ENCODE data around the gene USP31.
"Not testable (repeated sequence)": the region's sequence is repeated elsewhere in the genome, so short reads cannot be mapped to it uniquely, and the experiment has no call there.

The USP31 gene

GRCh38 chr16:23156946-23157460 is 7.8 kb upstream of the USP31 start:
- no peak for DNase-seq (ENCODE audit: low read depth in 1 of 2, low spot score in 1 of 2)

GRCh38 chr16:23156110-23156509 is 6.9 kb upstream of the USP31 start:
- DNase-seq (ENCODE audit: low read depth in 1 of 2, low spot score in 1 of 2): no peak

- no peak for DNase-seq (ENCODE audit: low read depth in 1 of 2, low spot score in 1 of 2)
These were observed 6.3 kb upstream of the USP31 start for GRCh38 chr16:23155445-23156049.

- no peak for DNase-seq (ENCODE audit: low read depth in 1 of 2, low spot score in 1 of 2)
These were observed 3.3 kb upstream of the USP31 start for GRCh38 chr16:23152386-23153178.

- DNase-seq (ENCODE audit: low read depth in 1 of 2, low spot score in 1 of 2): no peak
These were observed 727 bp upstream of the USP31 start for GRCh38 chr16:23149993-23150364.

GRCh38 chr16:23148513-23149266 is 562 bp downstream of the USP31 start:
- DNase-seq (ENCODE audit: low read depth in 1 of 2, low spot score in 1 of 2): peak; percentile 21 to 47

GRCh38 chr16:23148166-23148512 is 1.1 kb downstream of the USP31 start:
- DNase-seq (ENCODE audit: low read depth in 1 of 2, low spot score in 1 of 2): no peak

- DNase-seq (ENCODE audit: low read depth in 1 of 2, low spot score in 1 of 2): no peak
These were observed 1.6 kb downstream of the USP31 start for GRCh38 chr16:23147666-23148065.

GRCh38 chr16:23146877-23147601 is 2.2 kb downstream of the USP31 start:
- DNase-seq (ENCODE audit: low read depth in 1 of 2, low spot score in 1 of 2): no peak

- no peak for DNase-seq (ENCODE audit: low read depth in 1 of 2, low spot score in 1 of 2)
These were observed 3.6 kb downstream of the USP31 start for GRCh38 chr16:23145608-23146007.

- DNase-seq (ENCODE audit: low read depth in 1 of 2, low spot score in 1 of 2): no peak
These were observed 4.1 kb downstream of the USP31 start for GRCh38 chr16:23145186-23145585.

- DNase-seq (ENCODE audit: low read depth in 1 of 2, low spot score in 1 of 2): not testable (repeated sequence)
These were observed 4.9 kb downstream of the USP31 start for GRCh38 chr16:23144393-23144792.

GRCh38 chr16:23143391-23143790 is 5.9 kb downstream of the USP31 start:
- no peak for DNase-seq (ENCODE audit: low read depth in 1 of 2, low spot score in 1 of 2)

GRCh38 chr16:23141959-23142740 is 7.1 kb downstream of the USP31 start:
- no peak for DNase-seq (ENCODE audit: low read depth in 1 of 2, low spot score in 1 of 2)

GRCh38 chr16:23141500-23141899 is 7.8 kb downstream of the USP31 start:
- DNase-seq (ENCODE audit: low read depth in 1 of 2, low spot score in 1 of 2): no peak

GRCh38 chr16:23141033-23141432 is 8.2 kb downstream of the USP31 start:
- DNase-seq (ENCODE audit: low read depth in 1 of 2, low spot score in 1 of 2): no peak

GRCh38 chr16:23140107-23140506 is 9.1 kb downstream of the USP31 start:
- DNase-seq (ENCODE audit: low read depth in 1 of 2, low spot score in 1 of 2): no peak

- no peak for DNase-seq (ENCODE audit: low read depth in 1 of 2, low spot score in 1 of 2)
These were observed 11.4 kb downstream of the USP31 start for GRCh38 chr16:23137818-23138217.

GRCh38 chr16:23137256-23137655 is 12.0 kb downstream of the USP31 start:
- no peak for DNase-seq (ENCODE audit: low read depth in 1 of 2, low spot score in 1 of 2)

GRCh38 chr16:23134274-23134673 is 15.0 kb downstream of the USP31 start:
- no peak for DNase-seq (ENCODE audit: low read depth in 1 of 2, low spot score in 1 of 2)

Measured in stimulated activated CD4-positive, alpha-beta T cell treated with anti-CD3 and anti-CD28 coated beads, Interleukin-15, amount 100 ng/mL, for 1 hour (primary cell).